Trophoblast cell (in vitro differentiated cells and primary cell): ENCODE measurements around the gene LGALS16.
"Not testable (repeated sequence)": the region's sequence is repeated elsewhere in the genome, so short reads cannot be mapped to it uniquely, and the experiment has no call there.

Source experiments
- DNase-seq, 2 donors: peaks; one replicate each; pipeline ENCODE4 v3.0.0-alpha.2; 2016
- H2AFZ ChIP-seq: 2 replicates; pipeline ENCODE4 v1.6.1; 2013; ENCODE audit warnings: low read length, moderate library complexity, mild to moderate bottlenecking; ENCODE audit not compliant: insufficient read depth, poor library complexity
- H2AK5ac ChIP-seq: 2 replicates; pipeline ENCODE4 v1.6.1; 2013; ENCODE audit warnings: mild to moderate bottlenecking, low read length
- H2BK120ac ChIP-seq: 2 replicates; pipeline ENCODE4 v1.6.1; 2013; ENCODE audit warnings: low read length, mild to moderate bottlenecking, moderate library complexity; ENCODE audit not compliant: insufficient read depth, poor library complexity
- H2BK12ac ChIP-seq: 2 replicates; pipeline ENCODE4 v1.6.1; 2013; ENCODE audit warnings: mild to moderate bottlenecking, low read length, moderate library complexity
- H2BK5ac ChIP-seq: 2 replicates; pipeline ENCODE4 v1.6.1; 2013; ENCODE audit warnings: low read length, low read depth, moderate library complexity, mild to moderate bottlenecking; ENCODE audit not compliant: poor library complexity
- H3K14ac ChIP-seq: 2 replicates; pipeline ENCODE4 v1.6.1; 2013; ENCODE audit warnings: mild to moderate bottlenecking, low read length
- H3K18ac ChIP-seq: 2 replicates; pipeline ENCODE4 v1.6.1; 2013; ENCODE audit warnings: mild to moderate bottlenecking, low read length
- H3K23ac ChIP-seq: 2 replicates; pipeline ENCODE4 v1.6.1; 2013; ENCODE audit warnings: low read length
- H3K27ac ChIP-seq: 2 replicates; pipeline ENCODE4 v1.5.1; 2013; ENCODE audit warnings: low read depth, mild to moderate bottlenecking, inconsistent platforms, low read length, moderate library complexity
- H3K27me3 ChIP-seq: 2 replicates; pipeline ENCODE4 v1.6.1; 2013; ENCODE audit warnings: inconsistent platforms, mild to moderate bottlenecking, low read length, moderate library complexity; ENCODE audit not compliant: insufficient read depth
- H3K36me3 ChIP-seq, 2 experiments: 1 replicate in 1 of 2; 2 replicates in 1 of 2; pipeline ENCODE4 v1.6.1; 2013; ENCODE audit warnings: low read length in 2 of 2, mild to moderate bottlenecking in 2 of 2, moderate library complexity in 1 of 2; ENCODE audit not compliant: insufficient read depth in 2 of 2, control insufficient read depth in 1 of 2
- H3K4ac ChIP-seq: 2 replicates; pipeline ENCODE4 v1.6.1; 2013; ENCODE audit warnings: low read depth, mild to moderate bottlenecking, low read length, moderate library complexity
- H3K4me1 ChIP-seq, 2 experiments: 1 replicate in 1 of 2; 2 replicates in 1 of 2; pipeline ENCODE4 v1.6.1; 2013; ENCODE audit warnings: low read length in 2 of 2, mild to moderate bottlenecking in 2 of 2, moderate library complexity in 1 of 2; ENCODE audit not compliant: insufficient read depth in 2 of 2, control insufficient read depth in 1 of 2
- H3K4me2 ChIP-seq: 2 replicates; pipeline ENCODE4 v1.6.1; 2013; ENCODE audit warnings: inconsistent platforms, mild to moderate bottlenecking, low read length, moderate library complexity
- H3K4me3 ChIP-seq: 2 replicates; pipeline ENCODE4 v1.5.1; 2013; ENCODE audit warnings: mild to moderate bottlenecking, low read depth, low read length, inconsistent platforms
- H3K79me1 ChIP-seq: one replicate; pipeline ENCODE4 v1.6.1; 2013; ENCODE audit warnings: low read length
- H3K79me2 ChIP-seq: 2 replicates; pipeline ENCODE4 v1.6.1; 2013; ENCODE audit warnings: low read length, mild to moderate bottlenecking; ENCODE audit not compliant: control insufficient read depth, insufficient read depth, poor library complexity
- H3K9ac ChIP-seq: 2 replicates; pipeline ENCODE4 v1.6.1; 2013; ENCODE audit warnings: mild to moderate bottlenecking, low read length
- H3K9me3 ChIP-seq: 2 replicates; pipeline ENCODE4 v1.6.1; 2013; ENCODE audit warnings: low read depth, mild to moderate bottlenecking, control low read depth, inconsistent platforms, low read length; ENCODE audit not compliant: insufficient read depth
- H4K12ac ChIP-seq: 2 replicates; pipeline ENCODE4 v1.6.1; 2013; ENCODE audit warnings: low read depth, mild to moderate bottlenecking, low read length, moderate library complexity
- H4K8ac ChIP-seq: 2 replicates; pipeline ENCODE4 v1.6.1; 2013; ENCODE audit warnings: low read depth, mild to moderate bottlenecking, low read length, moderate library complexity
- H4K91ac ChIP-seq: one replicate; pipeline ENCODE4 v1.6.1; 2013; ENCODE audit warnings: low read depth, mild to moderate bottlenecking, low read length, moderate library complexity
- WGBS: extraction: QIAGEN DNeasy Blood & Tissue Kit; methylation state at CpG from one replicate; pipeline ENCODE4 v1.1.7; 2013; ENCODE audit warnings: missing lambda C conversion rate; ENCODE audit not compliant: insufficient read length, insufficient coverage; ENCODE audit errors: extremely low coverage; 5-methylcytosine and 5-hydroxymethylcytosine counted together

The LGALS16 gene

GRCh38 chr19:39684267-39684666 is 28.6 kb downstream of the LGALS16 start:
- Histone ChIP-seq H2AK5ac (no peak overlapping the region), H3K9ac (no peak overlapping the region), H3K9me3 (no peaks in the 10 kb centered on the region), H3K4me2 (no peak overlapping the region), H3K14ac (no peak overlapping the region), H3K27ac (no peak overlapping the region), H3K79me2 (no peaks in the 10 kb centered on the region), H3K23ac (no peak overlapping the region), H4K12ac (no peak overlapping the region), H3K4ac (no peak overlapping the region), H3K18ac (no peak overlapping the region), H3K4me1 (peaks cover 3 to 8% of the 10 kb centered on the region in 2 experiments), H4K91ac (no peak overlapping the region), H3K27me3 (no peaks in the 10 kb centered on the region), H2BK120ac (no peak overlapping the region), H4K8ac (no peak overlapping the region), H3K4me3 (no peak overlapping the region), H2BK12ac (no peak overlapping the region), H2AFZ (no peak overlapping the region), H2BK5ac (no peak overlapping the region), H3K79me1 (no peaks in the 10 kb centered on the region), H3K36me3 (no peaks in the 10 kb centered on the region)
- peak; percentile 7 to 79 for DNase-seq
- no CpG with 5 or more reads among the region's 5 CpGs for WGBS

DNA sequence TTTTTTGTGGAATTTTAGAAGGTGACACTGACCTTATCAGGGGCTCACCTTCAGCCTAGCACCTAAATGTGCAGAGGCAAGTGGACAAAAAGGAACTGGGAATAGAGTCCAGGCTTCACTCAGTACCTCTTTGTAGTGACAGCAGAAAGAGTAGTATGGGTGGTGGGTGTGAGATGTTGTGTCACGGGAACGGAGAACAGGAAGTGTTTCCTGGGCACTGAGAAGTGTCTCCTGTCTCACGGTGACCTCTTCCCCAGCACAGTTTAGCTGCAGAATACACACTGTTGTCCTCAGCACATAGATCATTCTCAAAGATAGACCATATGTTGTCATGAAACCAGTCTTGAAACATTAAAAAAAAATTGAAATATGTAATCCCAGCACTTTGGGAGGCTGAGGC is 31.0 kb downstream of the LGALS16 start:
- Histone ChIP-seq H3K4ac (no peak overlapping the region), H3K36me3 (no peaks in the 10 kb centered on the region), H2BK5ac (no peak overlapping the region), H3K23ac (no peak overlapping the region), H3K18ac (no peak overlapping the region), H3K9ac (no peak overlapping the region), H3K4me2 (no peak overlapping the region), H2BK120ac (no peak overlapping the region), H3K79me1 (no peaks in the 10 kb centered on the region), H2AK5ac (no peak overlapping the region), H3K79me2 (no peaks in the 10 kb centered on the region), H3K4me3 (no peak overlapping the region), H4K12ac (no peak overlapping the region), H4K91ac (no peak overlapping the region), H3K9me3 (no peaks in the 10 kb centered on the region), H3K27ac (no peak overlapping the region), H3K14ac (no peak overlapping the region), H3K27me3 (no peaks in the 10 kb centered on the region), H3K4me1 (peaks cover 3 to 8% of the 10 kb centered on the region in 2 experiments), H4K8ac (no peak overlapping the region), H2AFZ (no peak overlapping the region), H2BK12ac (no peak overlapping the region)
- no peak for DNase-seq
- WGBS: no CpG with 5 or more reads among the region's 3 CpGs

DNA sequence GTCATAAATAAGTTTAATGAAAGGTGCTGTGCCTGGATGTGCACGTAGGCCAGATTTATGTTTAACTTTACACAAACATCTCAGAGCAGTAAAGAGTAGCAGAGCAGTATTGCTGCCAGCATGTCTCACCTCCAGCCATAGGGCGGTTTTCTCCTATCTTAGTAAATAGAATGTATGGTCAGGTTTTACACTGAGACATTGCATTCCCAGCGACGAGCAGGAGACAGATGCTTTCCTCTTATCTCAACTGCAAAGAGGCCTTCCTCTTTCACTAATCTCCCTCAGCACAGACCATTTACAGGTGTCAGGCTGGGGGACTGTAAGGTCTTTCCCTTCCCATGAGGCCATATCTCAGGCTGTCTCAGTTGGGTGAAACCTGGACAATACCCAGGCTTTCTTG is 32.9 kb downstream of the LGALS16 start:
- WGBS: no CpG with 5 or more reads among the region's 4 CpGs

GRCh38 chr19:39692166-39692565 is 36.5 kb downstream of the LGALS16 start:
- Histone ChIP-seq H3K4me3 (no peak overlapping the region), H4K8ac (no peak overlapping the region), H3K18ac (no peak overlapping the region), H2BK12ac (no peak overlapping the region), H3K79me2 (no peaks in the 10 kb centered on the region), H2AFZ (no peak overlapping the region), H3K27me3 (no peaks in the 10 kb centered on the region), H3K4ac (no peak overlapping the region), H2BK120ac (no peak overlapping the region), H3K9ac (no peak overlapping the region), H2AK5ac (no peak overlapping the region), H3K79me1 (no peaks in the 10 kb centered on the region), H3K9me3 (no peaks in the 10 kb centered on the region), H3K23ac (no peak overlapping the region), H3K4me1 (peaks cover 0 to 2% of the 10 kb centered on the region in 2 experiments), H4K12ac (no peak overlapping the region), H3K36me3 (no peaks in the 10 kb centered on the region), H3K4me2 (no peak overlapping the region), H3K27ac (no peak overlapping the region), H2BK5ac (no peak overlapping the region), H4K91ac (no peak overlapping the region), H3K14ac (no peak overlapping the region)
- DNase-seq: no peak
- WGBS: no CpG with 5 or more reads among the region's 3 CpGs

More for the DNA sequence above, 32.9 kb downstream of the LGALS16 start:
- H4K91ac ChIP-seq, H3K4me3 ChIP-seq, H3K23ac ChIP-seq, H3K4ac ChIP-seq, H3K18ac ChIP-seq, H3K79me1 ChIP-seq, H3K79me2 ChIP-seq, H4K8ac ChIP-seq, DNase-seq, H2BK12ac ChIP-seq, H3K9ac ChIP-seq, H2AFZ ChIP-seq, H3K27me3 ChIP-seq, H3K14ac ChIP-seq, H3K9me3 ChIP-seq, H3K4me1 ChIP-seq, H2AK5ac ChIP-seq, H2BK120ac ChIP-seq, H3K27ac ChIP-seq, H3K36me3 ChIP-seq, H4K12ac ChIP-seq, H2BK5ac ChIP-seq, H3K4me2 ChIP-seq: not testable (repeated sequence)
